Endometrial microvascular endothelial cells (primary cell): Measurements from ENCODE around the gene SPDYA. TPM values are rescaled to one million over a fixed set of nuclear protein-coding genes. Genes with fewer than 3 reads are reported as not detected.

Experiments
- in situ Hi-C: cut with HindIII; loops from 2 replicates; pipeline ENCODE4 v1.10.0; 2017; ENCODE audit warnings: low sequenced_read_pairs, low pct_unique_long_range_greater_than_20kb; ENCODE audit errors: inconsistent ontology term
- total RNA-seq: library from RNA; depleted of rRNA; stranded (reverse); fragments of >200 nt; gene quantifications from one replicate; pipeline ENCODE4 v1.2.3, GENCODE V29; 2015; ENCODE audit errors: inconsistent ontology term

The SPDYA gene
- total RNA-seq, 1 donor from 2014 or later: not detected

GRCh38 chr2:28821295-28821958 lies 10.8 kb downstream of the SPDYA start:
- in situ Hi-C loops: no loop called here

- in situ Hi-C loops: no loop called here
Observed at GRCh38 chr2:28822036-28822435, 11.4 kb downstream of the SPDYA start.

- in situ Hi-C loops: no loop called here
Observed at GRCh38 chr2:28824207-28824606, 13.6 kb downstream of the SPDYA start.

GRCh38 chr2:28824870-28825269 lies 14.2 kb downstream of the SPDYA start:
- in situ Hi-C loops: no loop called here

- in situ Hi-C loops: no loop called here
Observed at GRCh38 chr2:28828382-28828781, 17.7 kb downstream of the SPDYA start.

GRCh38 chr2:28833740-28834470 lies 23.3 kb downstream of the SPDYA start:
- in situ Hi-C loops: no loop called here

GRCh38 chr2:28835781-28836180 lies 25.1 kb downstream of the SPDYA start:
- in situ Hi-C loops: no loop called here

- in situ Hi-C loops: no loop called here
Observed at GRCh38 chr2:28838971-28839370, 28.3 kb downstream of the SPDYA start.

- in situ Hi-C loops: no loop called here
Observed at GRCh38 chr2:28842042-28842441, 31.4 kb downstream of the SPDYA start.

- in situ Hi-C loops: no loop called here
Observed at GRCh38 chr2:28855193-28855592, 44.6 kb downstream of the SPDYA start.

- in situ Hi-C loops: no loop called here
Observed at GRCh38 chr2:28855977-28856376, 45.3 kb downstream of the SPDYA start.

GRCh38 chr2:28868611-28869010 lies 58.0 kb downstream of the SPDYA start:
- in situ Hi-C loops: no loop called here

GRCh38 chr2:28869494-28870145 lies 59.0 kb downstream of the SPDYA start:
- in situ Hi-C loops: no loop called here

GRCh38 chr2:28870146-28870891 lies 59.7 kb downstream of the SPDYA start, which contains the start of gene TRMT61B:
TRMT61B (minus strand) TSS chr2:28870309; CDS start chr2:28870277, 32 bp downstream.
- in situ Hi-C loops: no loop called here

- in situ Hi-C loops: no loop called here
Observed at GRCh38 chr2:28871620-28872019, 61.0 kb downstream of the SPDYA start.

GRCh38 chr2:28880193-28880592 lies 69.6 kb downstream of the SPDYA start:
- in situ Hi-C loops: no loop called here

GRCh38 chr2:28893488-28893887 lies 82.9 kb downstream of the SPDYA start:
- in situ Hi-C loops: no loop called here

GRCh38 chr2:28894470-28895188 lies 84.0 kb downstream of the SPDYA start, which contains the start of gene WDR43:
WDR43 (plus strand) TSS chr2:28894667; CDS start chr2:28894699, 32 bp downstream.
- in situ Hi-C loops: no loop called here
